Measurements from ENCODE around the gene SUPT20H. TPM values are rescaled to one million over a fixed set of nuclear protein-coding genes. Genes with fewer than 3 reads are reported as not detected.

The SUPT20H gene
- total and polyA plus RNA-seq, 2 of the 13 experiments (the other 11 are each of a cell fraction or from before 2014, with no cell fraction given): 35.0 to 63.6 TPM

DNA sequence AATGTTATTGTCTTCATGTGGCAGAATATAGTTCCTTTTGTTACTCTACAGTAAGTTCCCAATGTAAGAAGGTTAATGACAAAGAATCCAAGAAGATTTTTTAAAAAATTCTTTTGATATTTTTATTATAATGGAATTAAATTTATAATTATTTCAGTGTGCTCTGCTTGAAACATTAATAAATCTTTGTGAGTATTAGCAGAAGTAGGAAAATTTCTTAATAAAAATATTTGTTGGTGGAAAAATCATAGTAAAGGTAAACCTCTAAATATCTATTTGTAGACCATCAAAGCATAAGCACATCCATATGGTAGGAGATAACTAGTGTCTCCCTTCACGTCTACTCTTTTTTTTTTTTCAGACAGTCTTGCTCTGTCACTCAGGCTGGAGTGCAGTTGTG is 41.7 kb upstream of the SUPT20H start:
- Histone ChIP-seq H3K79me2 (ENCODE audit: insufficient read depth, low read length) (no peaks in the 10 kb centered on the region), H3K4me3 (replicated peaks in 1 of 3; ENCODE audit: insufficient read depth in 1 of 3, low read depth in 2 of 3, low read length in 3 of 3) (no peak overlapping the region), H3K4me2 (ENCODE audit: low read depth, low read length) (no peak overlapping the region), H3K36me3 (replicated peaks in 1 of 2; ENCODE audit: control insufficient read depth in 1 of 2, insufficient read depth in 2 of 2, low read length in 2 of 2) (no peaks in the 10 kb centered on the region), H4K20me1 (ENCODE audit: insufficient read depth, low read length) (no peaks in the 10 kb centered on the region), H2AFZ (ENCODE audit: low read length) (no peak overlapping the region), H3K9me3 (ENCODE audit: low read length) (no peaks in the 10 kb centered on the region), H3K27ac (ENCODE audit: extremely low read length, insufficient read depth, low read length) (no peak overlapping the region), H3K4me1 (ENCODE audit: insufficient read depth, low read length) (no peaks in the 10 kb centered on the region), H3K9ac (ENCODE audit: insufficient read depth, low read depth, low read length) (no peak overlapping the region), H3K27me3 (ENCODE audit: control insufficient read depth in 1 of 2, insufficient read depth in 2 of 2, low read length in 2 of 2) (peaks cover 1 to 2% of the 10 kb centered on the region in 2 experiments; a peak in 4 of 5 replicates)
- no peak for FAIRE-seq
- in situ Hi-C loops (cut with HindIII; ENCODE audit: extremely low pct_ligation_motif_present, low pct_unique_long_range_greater_than_20kb) (loop anchor here (10.0 kb wide), 1 partner anchor 504 kb away; no protein-coding TSS in a partner anchor), intact Hi-C loops (cut with micrococcal nuclease; ENCODE audit: unreplicated experiment) (no loop called here)
- no TSS peak for BruUV-seq (replicated peaks)
- 3% methylated on average over 1 of the region's 1 CpG for WGBS (ENCODE audit: low lambda C conversion rate)
- CTCF ChIA-PET (ENCODE audit: low intra/inter-chr PET ratio, low total read pairs): no interaction called here
- POLR2A ChIA-PET: no interaction called here
- no peak for DNase-seq (ENCODE audit: low spot score)
- no peak for ATAC-seq
- TF ChIP-seq, protein P1, sequence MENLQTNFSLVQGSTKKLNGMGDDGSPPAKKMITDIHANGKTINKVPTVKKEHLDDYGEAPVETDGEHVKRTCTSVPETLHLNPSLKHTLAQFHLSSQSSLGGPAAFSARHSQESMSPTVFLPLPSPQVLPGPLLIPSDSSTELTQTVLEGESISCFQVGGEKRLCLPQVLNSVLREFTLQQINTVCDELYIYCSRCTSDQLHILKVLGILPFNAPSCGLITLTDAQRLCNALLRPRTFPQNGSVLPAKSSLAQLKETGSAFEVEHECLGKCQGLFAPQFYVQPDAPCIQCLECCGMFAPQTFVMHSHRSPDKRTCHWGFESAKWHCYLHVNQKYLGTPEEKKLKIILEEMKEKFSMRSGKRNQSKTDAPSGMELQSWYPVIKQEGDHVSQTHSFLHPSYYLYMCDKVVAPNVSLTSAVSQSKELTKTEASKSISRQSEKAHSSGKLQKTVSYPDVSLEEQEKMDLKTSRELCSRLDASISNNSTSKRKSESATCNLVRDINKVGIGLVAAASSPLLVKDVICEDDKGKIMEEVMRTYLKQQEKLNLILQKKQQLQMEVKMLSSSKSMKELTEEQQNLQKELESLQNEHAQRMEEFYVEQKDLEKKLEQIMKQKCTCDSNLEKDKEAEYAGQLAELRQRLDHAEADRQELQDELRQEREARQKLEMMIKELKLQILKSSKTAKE (CRISPR knock-in tag; IDR thresholded peaks at IDR 0.05; ENCODE audit: borderline replicate concordance): no peak
- no peak for TF ChIP-seq ZNF564 (CRISPR knock-in tag; IDR thresholded peaks at IDR 0.05)
- no peak for TF ChIP-seq E2F2 (CRISPR knock-in tag; IDR thresholded peaks at IDR 0.05; ENCODE audit: borderline replicate concordance)
- TF ChIP-seq ZNF709 (CRISPR knock-in tag; IDR thresholded peaks at IDR 0.05): no peak
- TF ChIP-seq ZNF770 (CRISPR knock-in tag; IDR thresholded peaks at IDR 0.05): no peak
- TF ChIP-seq, protein P2, sequence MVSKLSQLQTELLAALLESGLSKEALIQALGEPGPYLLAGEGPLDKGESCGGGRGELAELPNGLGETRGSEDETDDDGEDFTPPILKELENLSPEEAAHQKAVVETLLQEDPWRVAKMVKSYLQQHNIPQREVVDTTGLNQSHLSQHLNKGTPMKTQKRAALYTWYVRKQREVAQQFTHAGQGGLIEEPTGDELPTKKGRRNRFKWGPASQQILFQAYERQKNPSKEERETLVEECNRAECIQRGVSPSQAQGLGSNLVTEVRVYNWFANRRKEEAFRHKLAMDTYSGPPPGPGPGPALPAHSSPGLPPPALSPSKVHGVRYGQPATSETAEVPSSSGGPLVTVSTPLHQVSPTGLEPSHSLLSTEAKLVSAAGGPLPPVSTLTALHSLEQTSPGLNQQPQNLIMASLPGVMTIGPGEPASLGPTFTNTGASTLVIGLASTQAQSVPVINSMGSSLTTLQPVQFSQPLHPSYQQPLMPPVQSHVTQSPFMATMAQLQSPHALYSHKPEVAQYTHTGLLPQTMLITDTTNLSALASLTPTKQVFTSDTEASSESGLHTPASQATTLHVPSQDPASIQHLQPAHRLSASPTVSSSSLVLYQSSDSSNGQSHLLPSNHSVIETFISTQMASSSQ (IDR thresholded peaks at IDR 0.05; ENCODE audit: low read depth): no peak
- TF ChIP-seq, protein P2 (CRISPR knock-in tag; IDR thresholded peaks at IDR 0.05; ENCODE audit: borderline replicate concordance): no peak
- no peak for TF ChIP-seq AKAP8 (CRISPR knock-in tag; IDR thresholded peaks at IDR 0.05)
- no peak for TF ChIP-seq ZNF790 (CRISPR knock-in tag; IDR thresholded peaks at IDR 0.05; ENCODE audit: borderline replicate concordance)
- TF ChIP-seq ZNF780A (CRISPR knock-in tag; IDR thresholded peaks at IDR 0.05): no peak
- TF ChIP-seq SMAD3 (CRISPR knock-in tag; IDR thresholded peaks at IDR 0.05): no peak
- no peak for TF ChIP-seq ZNF430 (CRISPR knock-in tag; IDR thresholded peaks at IDR 0.05)
- no peak for TF ChIP-seq JDP2 (CRISPR knock-in tag; IDR thresholded peaks at IDR 0.05; ENCODE audit: borderline replicate concordance)
- TF ChIP-seq NCOA5 (CRISPR knock-in tag; IDR thresholded peaks at IDR 0.05): no peak
- no peak for TF ChIP-seq ZMYM3 (CRISPR knock-in tag; IDR thresholded peaks at IDR 0.05)
- TF ChIP-seq, protein P3, sequence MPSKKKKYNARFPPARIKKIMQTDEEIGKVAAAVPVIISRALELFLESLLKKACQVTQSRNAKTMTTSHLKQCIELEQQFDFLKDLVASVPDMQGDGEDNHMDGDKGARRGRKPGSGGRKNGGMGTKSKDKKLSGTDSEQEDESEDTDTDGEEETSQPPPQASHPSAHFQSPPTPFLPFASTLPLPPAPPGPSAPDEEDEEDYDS (CRISPR knock-in tag; IDR thresholded peaks at IDR 0.05): no peak
